Measurements from ENCODE around the gene DIO3. TPM values are rescaled to one million over a fixed set of nuclear protein-coding genes. Genes with fewer than 3 reads are reported as not detected.

Gene DIO3
- total and polyA plus RNA-seq, 2 donors (not counting 1 experiment from before 2014, with no cell fraction given) = not detected

DNA sequence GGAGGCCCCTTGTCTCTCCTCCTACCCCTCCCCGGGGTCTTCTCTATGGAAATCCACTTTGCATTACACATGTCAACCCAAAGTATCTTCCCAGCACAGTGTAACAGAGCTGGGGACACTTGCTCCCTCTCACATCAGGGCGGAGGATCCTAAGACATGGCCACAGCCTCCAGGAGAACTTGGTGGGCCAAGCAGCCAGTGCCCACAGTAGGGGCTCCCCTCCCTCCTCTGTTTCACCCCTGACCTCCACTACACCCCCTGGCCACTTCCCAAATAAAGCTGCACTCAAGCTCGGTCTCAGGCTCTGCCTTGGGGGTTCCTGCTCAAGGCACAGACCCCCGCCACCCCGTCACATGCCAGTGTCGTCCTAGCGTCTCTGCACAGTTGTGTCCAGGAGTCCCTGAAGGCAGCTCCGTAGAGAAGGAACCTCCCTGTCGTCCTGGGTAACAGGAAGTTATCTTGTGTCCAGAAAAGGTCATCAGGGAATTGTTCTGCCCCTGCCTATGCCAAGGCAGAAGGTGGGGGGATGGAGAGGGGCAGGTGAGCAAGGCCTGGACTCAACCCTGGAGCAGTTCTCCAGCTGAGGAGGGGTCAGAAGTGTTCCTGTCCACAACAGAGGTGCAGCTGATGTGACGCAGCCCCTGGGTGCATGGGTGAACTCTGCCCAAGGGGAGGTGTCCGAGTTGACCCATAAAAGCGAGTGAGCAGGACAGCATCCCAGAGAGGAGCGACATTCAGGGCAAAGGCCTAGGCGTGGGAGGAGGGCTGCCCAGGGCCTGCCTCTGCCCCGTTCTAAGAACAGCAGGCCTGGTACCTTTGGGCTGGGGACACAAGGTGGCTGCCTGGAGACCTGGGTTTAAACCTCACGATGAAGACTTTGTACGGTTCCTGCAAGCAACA, 25.5 kb downstream of the DIO3 start:
- Histone ChIP-seq H3K27me3 (replicated peaks in 1 of 4; ENCODE audit: control extremely low read depth in 1 of 4, control insufficient read depth in 3 of 4, insufficient read depth in 4 of 4, low read length in 3 of 4) (no peaks in the 10 kb centered on the region), H3K4me2 (replicated peaks; ENCODE audit: low read depth, low read length, poor library complexity, severe bottlenecking) (no peak overlapping the region), H3K36me3 (replicated peaks in 1 of 2; ENCODE audit: control extremely low read depth in 1 of 2, control insufficient read depth in 1 of 2, extremely low read depth in 1 of 2, insufficient read depth in 2 of 2, low read length in 1 of 2) (no peaks in the 10 kb centered on the region), H3K4me3 (ENCODE audit: control extremely low read depth in 1 of 5, extremely low read depth in 1 of 5, insufficient read depth in 1 of 5, low read depth in 2 of 5, low read length in 4 of 5) (no peak overlapping the region), H3K27ac (ENCODE audit: low read length in 2 of 2) (no peak overlapping the region), H3K79me2 (ENCODE audit: control insufficient read depth, insufficient read depth, low read length) (no peaks in the 10 kb centered on the region), H3K4me1 (ENCODE audit: control insufficient read depth in 2 of 2, insufficient read depth in 2 of 2, low read length in 2 of 2) (no peaks in the 10 kb centered on the region), H3K9me3 (ENCODE audit: control extremely low read depth in 1 of 3, control insufficient read depth in 2 of 3, insufficient read depth in 1 of 3, low read length in 2 of 3) (peaks cover 0 to 11% (median 0%) of the 10 kb centered on the region in 3 donors), H4K20me1 (ENCODE audit: control insufficient read depth, insufficient read depth, low read length, poor library complexity, severe bottlenecking) (no peaks in the 10 kb centered on the region), H3K9ac (ENCODE audit: low read length) (no peak overlapping the region), H2AFZ (ENCODE audit: insufficient read depth, low read depth, low read length, poor library complexity, severe bottlenecking) (no peak overlapping the region)
- Mint-ChIP-seq H3K4me1 (no peaks in the 10 kb centered on the region), H3K9me3 (ENCODE audit: insufficient read depth) (no peaks in the 10 kb centered on the region), H3K4me3 (no peak overlapping the region), H3K27ac (no peak overlapping the region), H3K27me3 (no peaks in the 10 kb centered on the region)
- ATAC-seq (ENCODE audit: low read depth) (no peak), DNase-seq (no peak)
- ChIA-PET POLR2A (no interaction called here), CTCF (no interaction called here)
- TF ChIP-seq EZH2 (IDR thresholded peaks at IDR 0.05; ENCODE audit: borderline replicate concordance, insufficient read depth, low read depth, low read length, poor library complexity, severe bottlenecking) = no peak
- TF ChIP-seq, protein P1, sequence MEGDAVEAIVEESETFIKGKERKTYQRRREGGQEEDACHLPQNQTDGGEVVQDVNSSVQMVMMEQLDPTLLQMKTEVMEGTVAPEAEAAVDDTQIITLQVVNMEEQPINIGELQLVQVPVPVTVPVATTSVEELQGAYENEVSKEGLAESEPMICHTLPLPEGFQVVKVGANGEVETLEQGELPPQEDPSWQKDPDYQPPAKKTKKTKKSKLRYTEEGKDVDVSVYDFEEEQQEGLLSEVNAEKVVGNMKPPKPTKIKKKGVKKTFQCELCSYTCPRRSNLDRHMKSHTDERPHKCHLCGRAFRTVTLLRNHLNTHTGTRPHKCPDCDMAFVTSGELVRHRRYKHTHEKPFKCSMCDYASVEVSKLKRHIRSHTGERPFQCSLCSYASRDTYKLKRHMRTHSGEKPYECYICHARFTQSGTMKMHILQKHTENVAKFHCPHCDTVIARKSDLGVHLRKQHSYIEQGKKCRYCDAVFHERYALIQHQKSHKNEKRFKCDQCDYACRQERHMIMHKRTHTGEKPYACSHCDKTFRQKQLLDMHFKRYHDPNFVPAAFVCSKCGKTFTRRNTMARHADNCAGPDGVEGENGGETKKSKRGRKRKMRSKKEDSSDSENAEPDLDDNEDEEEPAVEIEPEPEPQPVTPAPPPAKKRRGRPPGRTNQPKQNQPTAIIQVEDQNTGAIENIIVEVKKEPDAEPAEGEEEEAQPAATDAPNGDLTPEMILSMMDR (IDR thresholded peaks at IDR 0.05) = no peak
- WGBS (ENCODE audit: insufficient coverage) = 86% methylated on average over 17 of the region's 17 CpGs
- intact Hi-C loops (cut with micrococcal nuclease) = no loop called here

DNA sequence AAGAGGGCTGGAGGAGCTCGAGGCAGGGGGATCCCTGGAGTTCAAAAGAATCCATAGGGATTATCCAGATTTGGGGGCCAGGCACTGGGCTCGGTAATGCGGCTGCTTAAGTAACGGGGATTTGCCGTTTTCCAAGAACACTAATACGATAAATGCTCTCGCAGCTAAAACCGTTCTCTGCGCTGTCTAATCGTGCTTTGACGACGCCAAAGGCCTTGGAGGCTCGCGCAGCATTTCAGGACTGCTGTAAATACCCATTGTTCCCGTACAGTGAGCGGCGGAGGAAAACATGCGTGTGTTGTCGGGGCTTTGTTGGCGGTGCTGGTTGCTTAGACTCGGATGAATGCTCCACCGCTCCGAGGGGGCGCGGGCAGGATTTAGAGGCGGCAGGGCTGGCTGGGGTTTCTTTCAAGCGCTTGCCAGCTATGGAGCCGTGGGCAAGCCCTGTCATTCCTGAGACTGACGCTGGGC, 26.2 kb downstream of the DIO3 start:
- Histone ChIP-seq H4K20me1 (ENCODE audit: control insufficient read depth, insufficient read depth, low read length, poor library complexity, severe bottlenecking) (no peaks in the 10 kb centered on the region), H3K79me2 (ENCODE audit: control insufficient read depth, insufficient read depth, low read length) (no peaks in the 10 kb centered on the region), H2AFZ (ENCODE audit: insufficient read depth, low read depth, low read length, poor library complexity, severe bottlenecking) (no peak overlapping the region), H3K27ac (ENCODE audit: low read length in 2 of 2) (no peak overlapping the region), H3K36me3 (replicated peaks in 1 of 2; ENCODE audit: control extremely low read depth in 1 of 2, control insufficient read depth in 1 of 2, extremely low read depth in 1 of 2, insufficient read depth in 2 of 2, low read length in 1 of 2) (no peaks in the 10 kb centered on the region), H3K9ac (ENCODE audit: low read length) (no peak overlapping the region), H3K4me2 (replicated peaks; ENCODE audit: low read depth, low read length, poor library complexity, severe bottlenecking) (no peak overlapping the region), H3K9me3 (ENCODE audit: control extremely low read depth in 1 of 3, control insufficient read depth in 2 of 3, insufficient read depth in 1 of 3, low read length in 2 of 3) (peaks cover 0 to 11% (median 0%) of the 10 kb centered on the region in 3 donors), H3K27me3 (replicated peaks in 1 of 4; ENCODE audit: control extremely low read depth in 1 of 4, control insufficient read depth in 3 of 4, insufficient read depth in 4 of 4, low read length in 3 of 4) (no peaks in the 10 kb centered on the region), H3K4me1 (ENCODE audit: control insufficient read depth in 2 of 2, insufficient read depth in 2 of 2, low read length in 2 of 2) (no peaks in the 10 kb centered on the region), H3K4me3 (ENCODE audit: control extremely low read depth in 1 of 5, extremely low read depth in 1 of 5, insufficient read depth in 1 of 5, low read depth in 2 of 5, low read length in 4 of 5) (no peak overlapping the region)
- Mint-ChIP-seq H3K4me1 (no peaks in the 10 kb centered on the region), H3K27me3 (no peaks in the 10 kb centered on the region), H3K4me3 (no peak overlapping the region), H3K27ac (no peak overlapping the region), H3K9me3 (ENCODE audit: insufficient read depth) (no peaks in the 10 kb centered on the region)
- no peak for ATAC-seq (ENCODE audit: low read depth)
- CTCF ChIA-PET = no interaction called here
- TF ChIP-seq, protein P1 (IDR thresholded peaks at IDR 0.05) = no peak
- no peak for DNase-seq
- POLR2A ChIA-PET = no interaction called here
- intact Hi-C loops (cut with micrococcal nuclease) = no loop called here
- 96% methylated on average over 29 of the region's 29 CpGs for WGBS (ENCODE audit: insufficient coverage)
